ENCODE measurements around the gene PDIA5. TPM values are rescaled to one million over a fixed set of nuclear protein-coding genes. Genes with fewer than 3 reads are reported as not detected.
"Not testable (repeated sequence)": the region's sequence is repeated elsewhere in the genome, so short reads cannot be mapped to it uniquely, and the experiment has no call there.

PDIA5 gene
- total and polyA plus RNA-seq, 7 donors, result 4.2 to 23.0 (median 13.9) TPM

DNA sequence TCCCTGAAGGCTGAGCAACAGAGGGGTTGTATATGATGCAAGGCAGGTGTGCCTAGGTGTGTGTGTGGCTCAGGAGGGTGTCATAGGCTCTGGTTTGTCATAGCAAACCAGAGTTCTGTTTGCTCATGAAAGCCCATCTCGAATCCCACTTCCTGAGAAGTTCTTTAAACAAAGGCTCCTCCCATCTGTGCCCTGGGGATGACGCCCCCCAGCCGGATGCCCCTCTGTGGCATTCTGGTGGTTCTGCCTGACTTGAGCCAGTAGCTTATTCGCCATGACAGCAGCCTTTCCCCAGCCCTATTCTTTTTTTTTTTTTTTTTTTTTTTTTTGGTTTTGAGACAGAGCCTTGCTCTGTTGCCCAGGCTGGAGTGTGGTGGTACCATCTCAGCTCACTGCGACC lies 45.4 kb downstream of the PDIA5 start:
- WGBS, 2 donors, result 74 to 91% methylated on average over 5 of the region's 5 CpGs
- TF ChIP-seq POLR2A (IDR thresholded peaks at IDR 0.05) (no peak), EP300 (IDR thresholded peaks at IDR 0.05) (no peak)
- intact Hi-C loops (cut with DNase I), result no loop called here
- Histone ChIP-seq H3K9me3 (no peaks in the 10 kb centered on the region), H3K4me1 (no peaks in the 10 kb centered on the region), H3K4me3 (no peak overlapping the region), H3K36me3 (peaks cover 5 to 71% (median 23%) of the 10 kb centered on the region in 4 donors), H3K27ac (no peak overlapping the region), H3K27me3 (no peaks in the 10 kb centered on the region)
- DNase-seq, result no peak

GRCh38 chr3:123112656-123113055 lies 45.8 kb downstream of the PDIA5 start:
- H3K4me3 ChIP-seq; intact Hi-C loops (cut with DNase I); H3K9me3 ChIP-seq; H3K27ac ChIP-seq; H3K4me1 ChIP-seq; H3K27me3 ChIP-seq; DNase-seq: not testable (repeated sequence)
- WGBS, 2 donors, result 94 to 95% methylated on average over 7 of the region's 7 CpGs
- H3K36me3 ChIP-seq, result peaks cover under 1 to 71% (median 21%) of the 10 kb centered on the region in 4 donors

- H3K27me3 ChIP-seq, result no peaks in the 10 kb centered on the region
- no peak overlapping the region for H3K4me3 ChIP-seq
- H3K27ac ChIP-seq, result no peak overlapping the region
- H3K9me3 ChIP-seq, result no peaks in the 10 kb centered on the region
- 55 to 62% methylated on average over 5 of the region's 5 CpGs for WGBS, 2 donors
- H3K36me3 ChIP-seq, result peaks cover 0 to 71% (median 21%) of the 10 kb centered on the region in 4 donors
- intact Hi-C loops (cut with DNase I), result no loop called here
- H3K4me1 ChIP-seq, result no peaks in the 10 kb centered on the region
- no peak for TF ChIP-seq CTCF (IDR thresholded peaks at IDR 0.05)
- no peak for TF ChIP-seq EP300 (IDR thresholded peaks at IDR 0.05)
- TF ChIP-seq POLR2AphosphoS5 (IDR thresholded peaks at IDR 0.05), result no peak
- TF ChIP-seq POLR2A (IDR thresholded peaks at IDR 0.05), result no peak
- DNase-seq, result no peak
Observed at GRCh38 chr3:123113889-123114450, 47.1 kb downstream of the PDIA5 start.

DNA sequence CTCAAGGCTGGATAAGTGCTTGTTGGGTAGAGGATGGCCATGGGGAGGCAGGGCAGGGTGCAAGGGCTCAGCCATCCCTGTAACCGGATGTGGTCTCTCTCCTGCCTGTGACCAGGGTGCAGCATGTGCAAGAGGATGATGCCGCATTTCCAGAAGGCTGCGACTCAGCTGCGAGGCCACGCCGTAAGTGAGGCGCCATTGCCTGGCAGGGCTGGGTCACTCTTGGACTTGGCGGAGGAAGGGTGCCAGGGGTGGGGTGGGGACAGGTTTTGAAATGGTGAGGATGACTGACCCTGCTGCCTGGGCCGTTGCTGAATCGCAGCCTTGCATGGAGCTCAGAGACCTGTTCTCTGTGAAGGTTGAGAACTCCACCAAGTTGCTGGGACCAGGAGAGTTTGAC lies 49.3 kb downstream of the PDIA5 start:
- DNase-seq, result peak; percentile 56
- Histone ChIP-seq H3K4me3 (no peak overlapping the region), H3K36me3 (peaks cover 0 to 56% (median 20%) of the 10 kb centered on the region in 4 donors), H3K27me3 (no peaks in the 10 kb centered on the region), H3K27ac (no peak overlapping the region), H3K4me1 (peaks cover 0 to 3% (median 0%) of the 10 kb centered on the region in 4 donors), H3K9me3 (no peaks in the 10 kb centered on the region)
- TF ChIP-seq EP300 (IDR thresholded peaks at IDR 0.05) (no peak), POLR2AphosphoS5 (IDR thresholded peaks at IDR 0.05) (no peak), POLR2A (IDR thresholded peaks at IDR 0.05) (no peak), CTCF (IDR thresholded peaks at IDR 0.05) (no peak)
- intact Hi-C loops (cut with DNase I), result no loop called here
- whole genome bisulfite sequencing, 2 donors, result 98% methylated on average over 10 of the region's 10 CpGs

- Histone ChIP-seq H3K36me3 (peaks cover 2 to 57% (median 26%) of the 10 kb centered on the region in 4 donors), H3K27ac (no peak overlapping the region), H3K4me3 (no peak overlapping the region), H3K4me1 (peaks cover 0 to 11% (median 0%) of the 10 kb centered on the region in 4 donors), H3K27me3 (no peaks in the 10 kb centered on the region), H3K9me3 (no peaks in the 10 kb centered on the region)
- TF ChIP-seq POLR2AphosphoS5 (IDR thresholded peaks at IDR 0.05), result no peak
- no peak for TF ChIP-seq POLR2A (IDR thresholded peaks at IDR 0.05)
- TF ChIP-seq EP300 (IDR thresholded peaks at IDR 0.05), result no peak
- TF ChIP-seq CTCF (IDR thresholded peaks at IDR 0.05), result no peak
- DNase-seq, result no peak
- 86 to 89% methylated on average over 4 of the region's 4 CpGs for WGBS, 2 donors
- intact Hi-C loops (cut with DNase I), result no loop called here
Observed at GRCh38 chr3:123119388-123119787, 52.6 kb downstream of the PDIA5 start.

DNA sequence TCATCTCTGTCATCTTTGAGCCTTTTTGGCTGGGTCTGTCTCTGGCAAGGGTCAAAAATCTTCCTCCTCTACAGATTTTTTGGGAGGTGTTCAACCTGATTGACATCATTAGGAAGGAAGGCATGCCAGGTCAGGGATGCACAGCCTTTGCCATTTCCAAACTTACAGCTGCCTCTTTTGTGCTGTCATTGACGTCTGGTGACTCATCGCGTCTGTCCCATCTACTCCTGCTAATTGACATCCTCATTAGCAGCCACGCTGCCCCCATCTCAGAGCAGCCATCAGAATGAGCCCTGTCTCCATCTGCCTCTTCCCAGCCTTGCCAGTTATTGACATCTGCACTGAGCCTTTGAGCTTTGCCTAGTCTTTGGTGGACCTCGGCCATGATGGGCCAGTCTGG lies 53.0 kb downstream of the PDIA5 start:
- no peaks in the 10 kb centered on the region for H3K27me3 ChIP-seq
- H3K36me3 ChIP-seq, result peaks cover 6 to 56% (median 27%) of the 10 kb centered on the region in 4 donors
- 85 to 86% methylated on average over 5 of the region's 5 CpGs for WGBS, 2 donors
- peaks cover 0 to 11% (median 0%) of the 10 kb centered on the region in 4 donors for H3K4me1 ChIP-seq
- DNase-seq, result no peak
- no peak for TF ChIP-seq EP300 (IDR thresholded peaks at IDR 0.05)
- no peak for TF ChIP-seq CTCF (IDR thresholded peaks at IDR 0.05)
- TF ChIP-seq POLR2A (IDR thresholded peaks at IDR 0.05), result no peak
- no peak for TF ChIP-seq POLR2AphosphoS5 (IDR thresholded peaks at IDR 0.05)
- intact Hi-C loops (cut with DNase I), result no loop called here
- H3K9me3 ChIP-seq, result no peaks in the 10 kb centered on the region
- no peak overlapping the region for H3K4me3 ChIP-seq
- no peak overlapping the region for H3K27ac ChIP-seq

Measured in sigmoid colon (tissue), 7 donors.